ENCODE results near the gene GPR63. TPM values are rescaled to one million over a fixed set of nuclear protein-coding genes. Genes with fewer than 3 reads are reported as not detected.

Gene GPR63
- total and polyA plus RNA-seq, 4 donors = 0.14 to 2.0 (median 0.37) TPM

DNA sequence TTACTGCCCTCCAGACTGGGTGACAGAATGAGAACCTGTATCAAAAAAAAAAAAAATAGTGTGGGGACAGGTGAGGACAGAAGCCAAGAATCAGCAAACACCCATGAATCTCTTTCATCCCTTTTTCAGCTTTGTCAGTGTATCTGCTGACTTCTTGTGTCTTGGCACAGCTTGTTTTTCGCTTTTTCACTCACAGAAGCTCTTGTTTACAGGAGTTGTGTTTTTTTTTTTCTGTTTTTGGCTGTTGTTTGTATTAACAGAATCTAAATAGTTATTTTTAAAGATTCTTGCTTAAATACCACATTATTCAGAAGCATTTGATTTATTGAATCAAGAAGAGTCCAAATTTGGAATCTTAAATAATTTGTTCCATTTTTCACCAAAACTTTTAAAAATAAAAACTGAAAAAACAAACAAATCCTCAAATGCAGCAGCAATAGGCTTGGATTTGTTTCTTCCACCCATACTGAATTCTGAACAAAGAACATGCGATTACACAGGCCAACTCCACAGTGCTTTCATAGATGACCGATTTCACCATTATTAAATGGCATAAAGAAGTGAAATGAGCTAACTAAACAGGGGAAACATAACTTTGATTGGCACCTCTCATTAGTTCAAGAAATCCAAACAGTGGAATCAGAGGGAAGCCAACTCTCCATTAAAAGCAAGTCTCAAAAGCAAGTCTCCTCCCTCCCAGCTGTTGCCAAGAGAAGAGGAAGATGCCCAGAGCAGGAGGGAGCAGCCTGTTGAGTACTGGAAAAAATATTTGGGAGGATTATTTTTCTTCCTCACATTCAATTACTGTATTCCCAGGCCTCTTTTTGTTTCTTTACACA is 27.2 kb upstream of the GPR63 start:
- no peak overlapping the region for H3K9ac ChIP-seq (ENCODE audit: insufficient read depth in 1 of 2, low read length in 2 of 2)
- no peak overlapping the region for H3K27ac ChIP-seq (ENCODE audit: low read depth in 1 of 2, low read length in 1 of 2)
- no peaks in the 10 kb centered on the region for H3K27me3 ChIP-seq (ENCODE audit: control insufficient read depth in 3 of 3, insufficient read depth in 3 of 3, low read length in 2 of 3)
- WGBS, 2 donors = 29 to 80% methylated on average over 3 of the region's 3 CpGs
- ATAC-seq (ENCODE audit: insufficient read depth, low FRiP score) = no peak
- DNase-seq = peak in 2 of 3 donors; percentile 65 to 81
- H3K4me3 ChIP-seq = no peak overlapping the region
- H3K36me3 ChIP-seq (ENCODE audit: control insufficient read depth in 4 of 4, insufficient read depth in 4 of 4, low read length in 4 of 4) = no peaks in the 10 kb centered on the region
- H3K9me3 ChIP-seq (ENCODE audit: control insufficient read depth in 4 of 4, insufficient read depth in 3 of 4, low read length in 3 of 4) = peaks cover 0 to 2% (median 0%) of the 10 kb centered on the region in 4 donors
- TF ChIP-seq, protein P1, sequence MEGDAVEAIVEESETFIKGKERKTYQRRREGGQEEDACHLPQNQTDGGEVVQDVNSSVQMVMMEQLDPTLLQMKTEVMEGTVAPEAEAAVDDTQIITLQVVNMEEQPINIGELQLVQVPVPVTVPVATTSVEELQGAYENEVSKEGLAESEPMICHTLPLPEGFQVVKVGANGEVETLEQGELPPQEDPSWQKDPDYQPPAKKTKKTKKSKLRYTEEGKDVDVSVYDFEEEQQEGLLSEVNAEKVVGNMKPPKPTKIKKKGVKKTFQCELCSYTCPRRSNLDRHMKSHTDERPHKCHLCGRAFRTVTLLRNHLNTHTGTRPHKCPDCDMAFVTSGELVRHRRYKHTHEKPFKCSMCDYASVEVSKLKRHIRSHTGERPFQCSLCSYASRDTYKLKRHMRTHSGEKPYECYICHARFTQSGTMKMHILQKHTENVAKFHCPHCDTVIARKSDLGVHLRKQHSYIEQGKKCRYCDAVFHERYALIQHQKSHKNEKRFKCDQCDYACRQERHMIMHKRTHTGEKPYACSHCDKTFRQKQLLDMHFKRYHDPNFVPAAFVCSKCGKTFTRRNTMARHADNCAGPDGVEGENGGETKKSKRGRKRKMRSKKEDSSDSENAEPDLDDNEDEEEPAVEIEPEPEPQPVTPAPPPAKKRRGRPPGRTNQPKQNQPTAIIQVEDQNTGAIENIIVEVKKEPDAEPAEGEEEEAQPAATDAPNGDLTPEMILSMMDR (IDR thresholded peaks at IDR 0.05; ENCODE audit: control extremely low read depth, extremely low read depth) = no peak
- peaks cover 0 to 6% (median 0%) of the 10 kb centered on the region in 5 donors for H3K4me1 ChIP-seq (ENCODE audit: control insufficient read depth in 5 of 5, insufficient read depth in 5 of 5, low read length in 5 of 5)

GRCh38 chr6:96862560-96862959 is 25.3 kb upstream of the GPR63 start:
- Histone ChIP-seq H3K9ac (ENCODE audit: insufficient read depth in 1 of 2, low read length in 2 of 2) (no peak overlapping the region), H3K36me3 (ENCODE audit: control insufficient read depth in 4 of 4, insufficient read depth in 4 of 4, low read length in 4 of 4) (no peaks in the 10 kb centered on the region), H3K4me1 (ENCODE audit: control insufficient read depth in 5 of 5, insufficient read depth in 5 of 5, low read length in 5 of 5) (peaks cover 0 to 6% (median 0%) of the 10 kb centered on the region in 5 donors), H3K9me3 (ENCODE audit: control insufficient read depth in 4 of 4, insufficient read depth in 3 of 4, low read length in 3 of 4) (peaks cover 0 to 2% (median 0%) of the 10 kb centered on the region in 4 donors), H3K4me3 (no peak overlapping the region), H3K27ac (ENCODE audit: low read depth in 1 of 2, low read length in 1 of 2) (no peak overlapping the region), H3K27me3 (ENCODE audit: control insufficient read depth in 3 of 3, insufficient read depth in 3 of 3, low read length in 2 of 3) (no peaks in the 10 kb centered on the region)
- ATAC-seq (ENCODE audit: insufficient read depth, low FRiP score) (no peak), DNase-seq (no peak)
- 62 to 69% methylated on average over 1 of the region's 1 CpG for WGBS, 2 donors
- TF ChIP-seq, protein P1 (IDR thresholded peaks at IDR 0.05; ENCODE audit: control extremely low read depth, extremely low read depth) = no peak

DNA sequence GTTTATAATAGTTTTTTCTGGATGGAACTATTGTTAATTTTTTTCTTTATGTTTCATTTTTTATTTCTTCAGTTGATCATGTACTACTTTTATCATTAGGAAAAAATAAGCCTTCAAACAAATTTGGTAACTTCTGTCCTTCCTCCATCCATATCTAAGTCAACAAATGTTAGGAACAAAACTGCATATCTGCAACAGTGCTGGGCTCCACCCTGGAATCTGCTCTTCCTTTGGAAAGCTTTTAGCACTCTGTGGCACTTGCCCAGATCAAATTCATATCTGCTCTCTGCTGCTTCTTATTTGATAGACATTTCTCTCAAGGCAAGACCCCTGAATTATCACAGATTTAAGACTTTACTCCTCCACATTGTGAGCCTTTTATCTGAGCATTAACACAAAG is 24.3 kb upstream of the GPR63 start:
- ATAC-seq (ENCODE audit: insufficient read depth, low FRiP score) (no peak), DNase-seq (no peak)
- H3K4me3 ChIP-seq = no peak overlapping the region
- H3K4me1 ChIP-seq (ENCODE audit: control insufficient read depth in 5 of 5, insufficient read depth in 5 of 5, low read length in 5 of 5) = peaks cover 0 to 6% (median 0%) of the 10 kb centered on the region in 5 donors
- no peaks in the 10 kb centered on the region for H3K27me3 ChIP-seq (ENCODE audit: control insufficient read depth in 3 of 3, insufficient read depth in 3 of 3, low read length in 2 of 3)
- no peak overlapping the region for H3K27ac ChIP-seq (ENCODE audit: low read depth in 1 of 2, low read length in 1 of 2)
- H3K9me3 ChIP-seq (ENCODE audit: control insufficient read depth in 4 of 4, insufficient read depth in 3 of 4, low read length in 3 of 4) = peaks cover 0 to 2% (median 0%) of the 10 kb centered on the region in 4 donors
- TF ChIP-seq, protein P1 (IDR thresholded peaks at IDR 0.05; ENCODE audit: control extremely low read depth, extremely low read depth) = no peak
- H3K9ac ChIP-seq (ENCODE audit: insufficient read depth in 1 of 2, low read length in 2 of 2) = no peak overlapping the region
- no peaks in the 10 kb centered on the region for H3K36me3 ChIP-seq (ENCODE audit: control insufficient read depth in 4 of 4, insufficient read depth in 4 of 4, low read length in 4 of 4)

All from lung (tissue), 12 donors.